Stomach (tissue), 4 donors: Measurements from ENCODE around the gene FKBP10.

Experiments
- EP300 ChIP-seq: sonication (generic); formaldehyde crosslinking; IDR thresholded peaks from one replicate; pipeline ENCODE4 v1.6.1; 2017; ENCODE audit warnings: antibody characterized with exemption
- POLR2A ChIP-seq, 4 donors: fragments of 450-650 bp; IDR thresholded peaks; one replicate each; pipeline ENCODE4 v1.6.1; 2016; ENCODE audit warnings: antibody characterized with exemption in 4 of 4, control low read depth in 2 of 4, mild to moderate bottlenecking in 1 of 4, moderate library complexity in 1 of 4
- POLR2AphosphoS5 ChIP-seq, 3 donors: sonication (generic); formaldehyde crosslinking; IDR thresholded peaks; one replicate each; pipeline ENCODE4 v1.6.1; 2016; ENCODE audit warnings: antibody characterized with exemption in 3 of 3
- TF ChIP-seq, protein P1 (sequence below), 7 experiments: fragments of 450-650 bp in 4 of 7; fragments of 200-600 bp in 3 of 7; sonication (generic) in 3 of 7; IDR thresholded peaks; one replicate each; pipeline ENCODE4 v1.5.1; 2016 to 2019; ENCODE audit warnings: antibody characterized with exemption in 7 of 7, control low read depth in 2 of 7, mild to moderate bottlenecking in 1 of 7

DNA sequence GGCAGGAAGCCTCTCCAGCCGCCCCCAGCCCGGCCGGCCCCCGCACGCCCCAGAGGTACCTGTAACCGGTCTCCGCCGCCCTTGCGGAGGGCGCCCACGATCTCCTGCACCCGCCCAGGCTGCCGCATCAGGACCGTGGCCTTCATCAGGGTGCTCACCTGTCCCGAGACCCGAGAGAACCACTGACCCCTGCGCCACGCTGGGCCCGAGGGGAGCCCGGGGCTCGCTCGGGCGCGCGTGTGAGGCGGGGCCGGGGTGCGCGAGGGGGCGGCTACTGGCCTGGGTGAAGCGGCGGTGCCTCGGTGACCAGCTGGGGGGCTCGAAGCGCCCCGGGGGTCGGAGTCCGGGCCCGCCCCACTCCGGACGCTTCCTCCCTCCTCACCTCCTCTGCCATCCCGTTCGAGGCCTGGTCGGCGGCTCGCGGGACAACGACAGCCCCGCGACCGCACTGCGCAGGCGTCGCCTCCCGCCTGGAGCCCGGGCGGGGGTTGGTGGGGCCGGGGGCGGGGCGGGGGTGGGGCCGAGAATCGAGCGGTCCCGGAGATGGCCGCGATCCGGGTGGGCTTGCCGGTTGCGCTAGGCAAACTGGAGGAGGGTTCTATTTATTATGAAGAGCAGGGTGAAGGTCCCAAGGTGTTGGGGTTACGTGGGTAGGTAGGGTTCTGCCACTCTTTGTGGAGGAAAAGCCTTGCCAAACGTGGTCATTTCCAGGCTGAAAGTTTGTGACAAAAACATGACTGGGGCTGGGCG, 23.2 kb downstream of the FKBP10 start, which contains the start of gene NT5C3B:
- peak in 2 of 3 donors; percentile 58 to 61 for TF ChIP-seq POLR2AphosphoS5 (IDR thresholded peaks at IDR 0.05)
- TF ChIP-seq EP300: no peak
- TF ChIP-seq, protein P1, sequence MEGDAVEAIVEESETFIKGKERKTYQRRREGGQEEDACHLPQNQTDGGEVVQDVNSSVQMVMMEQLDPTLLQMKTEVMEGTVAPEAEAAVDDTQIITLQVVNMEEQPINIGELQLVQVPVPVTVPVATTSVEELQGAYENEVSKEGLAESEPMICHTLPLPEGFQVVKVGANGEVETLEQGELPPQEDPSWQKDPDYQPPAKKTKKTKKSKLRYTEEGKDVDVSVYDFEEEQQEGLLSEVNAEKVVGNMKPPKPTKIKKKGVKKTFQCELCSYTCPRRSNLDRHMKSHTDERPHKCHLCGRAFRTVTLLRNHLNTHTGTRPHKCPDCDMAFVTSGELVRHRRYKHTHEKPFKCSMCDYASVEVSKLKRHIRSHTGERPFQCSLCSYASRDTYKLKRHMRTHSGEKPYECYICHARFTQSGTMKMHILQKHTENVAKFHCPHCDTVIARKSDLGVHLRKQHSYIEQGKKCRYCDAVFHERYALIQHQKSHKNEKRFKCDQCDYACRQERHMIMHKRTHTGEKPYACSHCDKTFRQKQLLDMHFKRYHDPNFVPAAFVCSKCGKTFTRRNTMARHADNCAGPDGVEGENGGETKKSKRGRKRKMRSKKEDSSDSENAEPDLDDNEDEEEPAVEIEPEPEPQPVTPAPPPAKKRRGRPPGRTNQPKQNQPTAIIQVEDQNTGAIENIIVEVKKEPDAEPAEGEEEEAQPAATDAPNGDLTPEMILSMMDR (IDR thresholded peaks at IDR 0.05): no peak
- no peak for TF ChIP-seq POLR2A (IDR thresholded peaks at IDR 0.05)
